WTC11 (cell line): ENCODE data around the gene HERPUD2. TPM values are rescaled to one million over a fixed set of nuclear protein-coding genes. Genes with fewer than 3 reads are reported as not detected.
"Not testable (repeated sequence)": the region's sequence is repeated elsewhere in the genome, so short reads cannot be mapped to it uniquely, and the experiment has no call there.

Experiments
- ATAC-seq: fragments of 200-7000 bp; cut with Tn5 transposase; 2 replicates; pipeline ENCODE4 v1.10.0; 2021; ENCODE audit warnings: mild to moderate bottlenecking, moderate library complexity
- CTCF ChIA-PET: fragments of 300-600 bp; sonication (Branson Sonifier 250); formaldehyde crosslinking; loops from one replicate; lab custom pipeline; 2021; ENCODE audit warnings: antibody characterized with exemption; lab: Charles Lee
- POLR2A ChIA-PET: fragments of 350-600 bp; sonication (Branson Sonifier 250); formaldehyde crosslinking; loops from one replicate; lab custom pipeline; 2021; ENCODE audit warnings: antibody characterized with exemption; lab: Charles Lee
- DNase-seq: peaks from one replicate; pipeline ENCODE4 v3.0.0; 2021; ENCODE audit warnings: low spot score
- H3K27ac Mint-ChIP-seq: 2 replicates; pipeline ENCODE4 v1.8.0; 2021; ENCODE audit warnings: mixed read lengths
- H3K27me3 Mint-ChIP-seq: 2 replicates; pipeline ENCODE4 v1.8.0; 2021; ENCODE audit warnings: low read depth, mild to moderate bottlenecking, moderate library complexity, mixed read lengths
- H3K36me3 Mint-ChIP-seq: 2 replicates; pipeline ENCODE4 v1.8.0; 2021; ENCODE audit warnings: mixed read lengths
- H3K4me1 Mint-ChIP-seq: 2 replicates; pipeline ENCODE4 v1.8.0; 2022; ENCODE audit warnings: mixed read lengths
- H3K4me3 Mint-ChIP-seq: 2 replicates; pipeline ENCODE4 v1.8.0; 2021; ENCODE audit warnings: mild to moderate bottlenecking, moderate library complexity, mixed read lengths
- H3K9me3 Mint-ChIP-seq: 2 replicates; pipeline ENCODE4 v1.8.0; 2021; ENCODE audit warnings: mixed read lengths
- ATF1 ChIP-seq: sonication (generic); formaldehyde crosslinking; IDR thresholded peaks from 2 replicates; pipeline ENCODE4 v1.8.1; 2023; ENCODE audit warnings: mild to moderate bottlenecking, moderate library complexity, missing genetic modification reagents
- CREB1 ChIP-seq: sonication (generic); formaldehyde crosslinking; IDR thresholded peaks from 2 replicates; pipeline ENCODE4 v1.8.0; 2023; ENCODE audit warnings: mild to moderate bottlenecking, missing genetic modification reagents
- CREM ChIP-seq: sonication (generic); formaldehyde crosslinking; IDR thresholded peaks from 2 replicates; pipeline ENCODE4 v1.8.1; 2022; ENCODE audit warnings: mild to moderate bottlenecking, missing genetic modification reagents, moderate library complexity
- EMX1 ChIP-seq: fragments of 250-450 bp; sonication (Bioruptor Pico); IDR thresholded peaks from 2 replicates; pipeline ENCODE4 v1.8.0; 2021; ENCODE audit warnings: mild to moderate bottlenecking
- GABPB1 ChIP-seq: sonication (generic); formaldehyde crosslinking; IDR thresholded peaks from 2 replicates; pipeline ENCODE4 v1.8.1; 2023; ENCODE audit warnings: mild to moderate bottlenecking, missing genetic modification reagents
- NFATC4 ChIP-seq: fragments of 250-450 bp; sonication (Bioruptor Pico); IDR thresholded peaks from 2 replicates; pipeline ENCODE4 v1.9.0; 2021; ENCODE audit warnings: mild to moderate bottlenecking
- NR1H2 ChIP-seq: sonication (generic); formaldehyde crosslinking; IDR thresholded peaks from 2 replicates; pipeline ENCODE4 v1.9.0; 2021; ENCODE audit warnings: mild to moderate bottlenecking, moderate library complexity, missing genetic modification reagents
- NR3C1 ChIP-seq: sonication (generic); formaldehyde crosslinking; conservative IDR thresholded peaks from 2 replicates; pipeline ENCODE4 v1.8.1; 2023; ENCODE audit warnings: low read depth, mild to moderate bottlenecking, missing genetic modification reagents
- TCF7 ChIP-seq: sonication (generic); formaldehyde crosslinking; IDR thresholded peaks from 2 replicates; pipeline ENCODE4 v1.8.0; 2022; ENCODE audit warnings: mild to moderate bottlenecking, low read depth, missing genetic modification reagents, moderate library complexity
- TEAD4 ChIP-seq: sonication (generic); formaldehyde crosslinking; IDR thresholded peaks from 2 replicates; pipeline ENCODE4 v1.8.0; 2022; ENCODE audit warnings: mild to moderate bottlenecking, missing genetic modification reagents
- TP53 ChIP-seq: sonication (generic); formaldehyde crosslinking; IDR thresholded peaks from 2 replicates; pipeline ENCODE4 v1.8.1; 2023; ENCODE audit warnings: mild to moderate bottlenecking, missing genetic modification reagents
- ZNF219 ChIP-seq: sonication (generic); formaldehyde crosslinking; IDR thresholded peaks from 2 replicates; pipeline ENCODE4 v1.8.0; 2023; ENCODE audit warnings: missing genetic modification reagents, mild to moderate bottlenecking, borderline replicate concordance
- ZNF263 ChIP-seq: sonication (generic); formaldehyde crosslinking; IDR thresholded peaks from 2 replicates; pipeline ENCODE4 v1.8.1; 2022; ENCODE audit warnings: low read depth, mild to moderate bottlenecking, moderate library complexity, missing genetic modification reagents
- total RNA-seq: library from RNA; stranded (reverse); gene quantifications from 3 replicates; pipeline ENCODE4 v1.2.3, GENCODE V29; 2021
- TF ChIP-seq, protein P1 (sequence below): fragments of 200-600 bp; IDR thresholded peaks from 2 replicates; pipeline ENCODE4 v1.8.0; 2022; ENCODE audit warnings: antibody characterized with exemption
- TF ChIP-seq, protein P2 (sequence below): sonication (generic); formaldehyde crosslinking; conservative IDR thresholded peaks from 2 replicates; pipeline ENCODE4 v1.8.1; 2022; ENCODE audit warnings: mild to moderate bottlenecking, missing genetic modification reagents
- TF ChIP-seq, protein P3 (sequence below): sonication (generic); formaldehyde crosslinking; IDR thresholded peaks from 2 replicates; pipeline ENCODE4 v1.8.1; 2022; ENCODE audit warnings: low read depth, mild to moderate bottlenecking, moderate library complexity, missing genetic modification reagents, borderline replicate concordance
- TF ChIP-seq, protein P4 (sequence below): fragments of 250-450 bp; sonication (Bioruptor Pico); IDR thresholded peaks from 2 replicates; pipeline ENCODE4 v1.8.0; 2021; ENCODE audit warnings: mild to moderate bottlenecking
- TF ChIP-seq, protein P5 (sequence below): sonication (generic); formaldehyde crosslinking; IDR thresholded peaks from 2 replicates; pipeline ENCODE4 v1.8.1; 2022; ENCODE audit warnings: mild to moderate bottlenecking, missing genetic modification reagents, moderate library complexity, borderline replicate concordance
- TF ChIP-seq, protein P6 (sequence below): fragments of 250-450 bp; sonication (Bioruptor Pico); IDR thresholded peaks from 2 replicates; pipeline ENCODE4 v1.9.0; 2021; ENCODE audit warnings: mild to moderate bottlenecking, borderline replicate concordance
- TF ChIP-seq, protein P7 (sequence below): sonication (generic); formaldehyde crosslinking; IDR thresholded peaks from 2 replicates; pipeline ENCODE4 v1.8.0; 2022; ENCODE audit warnings: mild to moderate bottlenecking, missing genetic modification reagents

HERPUD2 gene
- total RNA-seq, 1 experiment from 2014 or later = 16.2 TPM

DNA sequence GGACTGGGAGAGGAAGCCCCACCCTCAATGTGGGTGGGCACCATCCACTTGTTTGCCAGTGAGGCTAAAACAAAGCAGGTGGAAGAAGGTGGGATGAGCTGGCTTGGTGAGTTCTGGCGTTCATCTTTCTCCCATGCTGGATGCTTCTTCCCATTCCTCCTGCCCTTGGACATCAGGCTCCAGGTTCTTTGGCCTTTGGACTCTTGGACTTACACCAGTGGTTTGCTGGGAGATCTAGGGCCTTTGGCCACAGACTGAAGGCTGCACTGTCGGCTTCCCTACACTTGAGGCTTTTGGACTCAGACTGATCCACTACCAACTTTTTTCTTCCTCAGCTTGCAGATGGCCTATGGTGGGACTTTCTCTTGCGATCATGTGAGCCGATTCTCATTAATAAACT, 106.3 kb downstream of the HERPUD2 start (continued):
- TF ChIP-seq, protein P1, sequence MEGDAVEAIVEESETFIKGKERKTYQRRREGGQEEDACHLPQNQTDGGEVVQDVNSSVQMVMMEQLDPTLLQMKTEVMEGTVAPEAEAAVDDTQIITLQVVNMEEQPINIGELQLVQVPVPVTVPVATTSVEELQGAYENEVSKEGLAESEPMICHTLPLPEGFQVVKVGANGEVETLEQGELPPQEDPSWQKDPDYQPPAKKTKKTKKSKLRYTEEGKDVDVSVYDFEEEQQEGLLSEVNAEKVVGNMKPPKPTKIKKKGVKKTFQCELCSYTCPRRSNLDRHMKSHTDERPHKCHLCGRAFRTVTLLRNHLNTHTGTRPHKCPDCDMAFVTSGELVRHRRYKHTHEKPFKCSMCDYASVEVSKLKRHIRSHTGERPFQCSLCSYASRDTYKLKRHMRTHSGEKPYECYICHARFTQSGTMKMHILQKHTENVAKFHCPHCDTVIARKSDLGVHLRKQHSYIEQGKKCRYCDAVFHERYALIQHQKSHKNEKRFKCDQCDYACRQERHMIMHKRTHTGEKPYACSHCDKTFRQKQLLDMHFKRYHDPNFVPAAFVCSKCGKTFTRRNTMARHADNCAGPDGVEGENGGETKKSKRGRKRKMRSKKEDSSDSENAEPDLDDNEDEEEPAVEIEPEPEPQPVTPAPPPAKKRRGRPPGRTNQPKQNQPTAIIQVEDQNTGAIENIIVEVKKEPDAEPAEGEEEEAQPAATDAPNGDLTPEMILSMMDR = no peak
- no peak for TF ChIP-seq TEAD4
- TF ChIP-seq, all 79 proteins: peak for 0

DNA sequence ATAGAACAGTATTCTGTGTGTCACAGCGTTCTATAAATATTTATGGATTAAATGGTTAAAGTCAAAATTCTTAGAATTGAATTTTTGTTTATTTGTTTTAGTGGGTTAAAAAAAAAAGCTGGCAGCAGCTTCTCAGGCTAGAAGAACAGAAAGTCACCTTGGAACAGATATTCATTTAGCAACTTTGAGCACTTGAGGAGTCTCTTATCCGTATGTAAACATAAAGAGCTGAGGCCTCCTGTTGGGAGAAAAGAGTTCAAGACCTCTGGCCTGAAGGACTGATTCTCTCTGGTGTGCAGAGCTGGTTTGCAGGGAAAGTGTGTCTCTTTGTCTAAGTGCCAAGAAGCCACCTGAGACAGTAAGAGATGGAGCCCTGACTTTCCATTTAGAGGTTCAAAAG, 109.9 kb downstream of the HERPUD2 start:
- DNase-seq (no peak), ATAC-seq (no peak)
- H3K36me3 Mint-ChIP-seq = no peaks in the 10 kb centered on the region
- H3K9me3 Mint-ChIP-seq = no peaks in the 10 kb centered on the region
- ChIA-PET POLR2A (no interaction called here), CTCF (interaction anchor here (3.5 kb wide), 1 partner anchor 9 kb away, joined by 22 read pairs; no protein-coding TSS in a partner anchor)
- no peak overlapping the region for H3K4me3 Mint-ChIP-seq
- no peak overlapping the region for H3K27ac Mint-ChIP-seq
- peaks cover 2% of the 10 kb centered on the region; the same call in 1 of the 2 replicates for H3K4me1 Mint-ChIP-seq
- peaks cover 2% of the 10 kb centered on the region; the same call in 1 of the 2 replicates for H3K27me3 Mint-ChIP-seq
- TF ChIP-seq ATF1 (CRISPR knock-in tag) = no peak
- TF ChIP-seq TP53 (CRISPR knock-in tag) = no peak
- TF ChIP-seq ZNF219 (CRISPR knock-in tag) = no peak
- TF ChIP-seq NR1H2 (CRISPR knock-in tag) = no peak
- TF ChIP-seq GABPB1 (CRISPR knock-in tag) = no peak
- no peak for TF ChIP-seq CREB1 (CRISPR knock-in tag)
- TF ChIP-seq, protein P2, sequence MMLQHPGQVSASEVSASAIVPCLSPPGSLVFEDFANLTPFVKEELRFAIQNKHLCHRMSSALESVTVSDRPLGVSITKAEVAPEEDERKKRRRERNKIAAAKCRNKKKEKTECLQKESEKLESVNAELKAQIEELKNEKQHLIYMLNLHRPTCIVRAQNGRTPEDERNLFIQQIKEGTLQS (CRISPR knock-in tag) = no peak
- TF ChIP-seq, protein P3, sequence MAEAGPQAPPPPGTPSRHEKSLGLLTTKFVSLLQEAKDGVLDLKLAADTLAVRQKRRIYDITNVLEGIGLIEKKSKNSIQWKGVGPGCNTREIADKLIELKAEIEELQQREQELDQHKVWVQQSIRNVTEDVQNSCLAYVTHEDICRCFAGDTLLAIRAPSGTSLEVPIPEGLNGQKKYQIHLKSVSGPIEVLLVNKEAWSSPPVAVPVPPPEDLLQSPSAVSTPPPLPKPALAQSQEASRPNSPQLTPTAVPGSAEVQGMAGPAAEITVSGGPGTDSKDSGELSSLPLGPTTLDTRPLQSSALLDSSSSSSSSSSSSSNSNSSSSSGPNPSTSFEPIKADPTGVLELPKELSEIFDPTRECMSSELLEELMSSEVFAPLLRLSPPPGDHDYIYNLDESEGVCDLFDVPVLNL (CRISPR knock-in tag) = no peak
- no peak for TF ChIP-seq TCF7 (CRISPR knock-in tag)
- TF ChIP-seq, protein P4, sequence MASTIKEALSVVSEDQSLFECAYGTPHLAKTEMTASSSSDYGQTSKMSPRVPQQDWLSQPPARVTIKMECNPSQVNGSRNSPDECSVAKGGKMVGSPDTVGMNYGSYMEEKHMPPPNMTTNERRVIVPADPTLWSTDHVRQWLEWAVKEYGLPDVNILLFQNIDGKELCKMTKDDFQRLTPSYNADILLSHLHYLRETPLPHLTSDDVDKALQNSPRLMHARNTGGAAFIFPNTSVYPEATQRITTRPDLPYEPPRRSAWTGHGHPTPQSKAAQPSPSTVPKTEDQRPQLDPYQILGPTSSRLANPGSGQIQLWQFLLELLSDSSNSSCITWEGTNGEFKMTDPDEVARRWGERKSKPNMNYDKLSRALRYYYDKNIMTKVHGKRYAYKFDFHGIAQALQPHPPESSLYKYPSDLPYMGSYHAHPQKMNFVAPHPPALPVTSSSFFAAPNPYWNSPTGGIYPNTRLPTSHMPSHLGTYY (CRISPR knock-in tag) = no peak
- TF ChIP-seq NFATC4 (CRISPR knock-in tag) = no peak
- TF ChIP-seq NR3C1 (CRISPR knock-in tag) = no peak
- TF ChIP-seq ZNF263 = no peak
- TF ChIP-seq, protein P5, sequence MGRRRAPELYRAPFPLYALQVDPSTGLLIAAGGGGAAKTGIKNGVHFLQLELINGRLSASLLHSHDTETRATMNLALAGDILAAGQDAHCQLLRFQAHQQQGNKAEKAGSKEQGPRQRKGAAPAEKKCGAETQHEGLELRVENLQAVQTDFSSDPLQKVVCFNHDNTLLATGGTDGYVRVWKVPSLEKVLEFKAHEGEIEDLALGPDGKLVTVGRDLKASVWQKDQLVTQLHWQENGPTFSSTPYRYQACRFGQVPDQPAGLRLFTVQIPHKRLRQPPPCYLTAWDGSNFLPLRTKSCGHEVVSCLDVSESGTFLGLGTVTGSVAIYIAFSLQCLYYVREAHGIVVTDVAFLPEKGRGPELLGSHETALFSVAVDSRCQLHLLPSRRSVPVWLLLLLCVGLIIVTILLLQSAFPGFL (CRISPR knock-in tag) = no peak
- no peak for TF ChIP-seq TEAD4
- TF ChIP-seq EMX1 = no peak
- TF ChIP-seq, protein P6, sequence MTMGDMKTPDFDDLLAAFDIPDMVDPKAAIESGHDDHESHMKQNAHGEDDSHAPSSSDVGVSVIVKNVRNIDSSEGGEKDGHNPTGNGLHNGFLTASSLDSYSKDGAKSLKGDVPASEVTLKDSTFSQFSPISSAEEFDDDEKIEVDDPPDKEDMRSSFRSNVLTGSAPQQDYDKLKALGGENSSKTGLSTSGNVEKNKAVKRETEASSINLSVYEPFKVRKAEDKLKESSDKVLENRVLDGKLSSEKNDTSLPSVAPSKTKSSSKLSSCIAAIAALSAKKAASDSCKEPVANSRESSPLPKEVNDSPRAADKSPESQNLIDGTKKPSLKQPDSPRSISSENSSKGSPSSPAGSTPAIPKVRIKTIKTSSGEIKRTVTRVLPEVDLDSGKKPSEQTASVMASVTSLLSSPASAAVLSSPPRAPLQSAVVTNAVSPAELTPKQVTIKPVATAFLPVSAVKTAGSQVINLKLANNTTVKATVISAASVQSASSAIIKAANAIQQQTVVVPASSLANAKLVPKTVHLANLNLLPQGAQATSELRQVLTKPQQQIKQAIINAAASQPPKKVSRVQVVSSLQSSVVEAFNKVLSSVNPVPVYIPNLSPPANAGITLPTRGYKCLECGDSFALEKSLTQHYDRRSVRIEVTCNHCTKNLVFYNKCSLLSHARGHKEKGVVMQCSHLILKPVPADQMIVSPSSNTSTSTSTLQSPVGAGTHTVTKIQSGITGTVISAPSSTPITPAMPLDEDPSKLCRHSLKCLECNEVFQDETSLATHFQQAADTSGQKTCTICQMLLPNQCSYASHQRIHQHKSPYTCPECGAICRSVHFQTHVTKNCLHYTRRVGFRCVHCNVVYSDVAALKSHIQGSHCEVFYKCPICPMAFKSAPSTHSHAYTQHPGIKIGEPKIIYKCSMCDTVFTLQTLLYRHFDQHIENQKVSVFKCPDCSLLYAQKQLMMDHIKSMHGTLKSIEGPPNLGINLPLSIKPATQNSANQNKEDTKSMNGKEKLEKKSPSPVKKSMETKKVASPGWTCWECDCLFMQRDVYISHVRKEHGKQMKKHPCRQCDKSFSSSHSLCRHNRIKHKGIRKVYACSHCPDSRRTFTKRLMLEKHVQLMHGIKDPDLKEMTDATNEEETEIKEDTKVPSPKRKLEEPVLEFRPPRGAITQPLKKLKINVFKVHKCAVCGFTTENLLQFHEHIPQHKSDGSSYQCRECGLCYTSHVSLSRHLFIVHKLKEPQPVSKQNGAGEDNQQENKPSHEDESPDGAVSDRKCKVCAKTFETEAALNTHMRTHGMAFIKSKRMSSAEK (CRISPR knock-in tag) = no peak
- TF ChIP-seq, protein P7, sequence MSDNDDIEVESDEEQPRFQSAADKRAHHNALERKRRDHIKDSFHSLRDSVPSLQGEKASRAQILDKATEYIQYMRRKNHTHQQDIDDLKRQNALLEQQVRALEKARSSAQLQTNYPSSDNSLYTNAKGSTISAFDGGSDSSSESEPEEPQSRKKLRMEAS = no peak
- TF ChIP-seq CREM = no peak
- TF ChIP-seq, protein P1 = no peak

DNA sequence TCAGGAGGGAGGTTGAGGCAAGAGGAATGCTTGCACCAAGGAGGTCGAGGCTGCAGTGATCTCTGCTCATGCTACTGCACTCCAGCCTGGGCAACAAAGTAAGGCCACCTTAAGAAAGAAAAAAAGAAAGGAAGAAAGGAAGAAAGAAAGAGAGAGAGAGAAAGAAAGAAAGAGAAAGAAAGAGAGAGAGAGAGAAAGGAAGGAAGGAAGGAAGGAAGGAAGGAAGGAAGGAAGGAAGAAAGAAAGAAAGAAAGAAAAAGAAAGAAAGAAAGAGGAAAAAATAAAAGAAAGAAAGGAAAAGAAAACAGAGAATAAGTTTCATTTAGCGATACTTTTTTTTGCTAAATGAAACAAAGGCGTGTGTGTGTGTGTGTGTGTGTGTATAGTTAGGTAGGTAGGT, 110.4 kb downstream of the HERPUD2 start:
- not testable (repeated sequence) for H3K4me1 Mint-ChIP-seq, H3K4me3 Mint-ChIP-seq, H3K36me3 Mint-ChIP-seq, H3K27me3 Mint-ChIP-seq, DNase-seq, H3K9me3 Mint-ChIP-seq, ATAC-seq, H3K27ac Mint-ChIP-seq
- ChIA-PET CTCF (interaction anchor here (1.3 to 3.5 kb wide), 2 partner anchors 9 to 40 kb away, joined by 3 to 22 read pairs; no protein-coding TSS in a partner anchor), POLR2A (interaction anchor here (0.8 kb wide), 1 partner anchor 23 kb away, joined by 4 read pairs; no protein-coding TSS in a partner anchor)
